ENCODE data around the gene RPL7L1. TPM values are rescaled to one million over a fixed set of nuclear protein-coding genes. Genes with fewer than 3 reads are reported as not detected.

Gene RPL7L1
- total and polyA plus RNA-seq, 2 of the 4 experiments (the other 2 are of a cell fraction): 43.0 to 112 TPM

- H4K20me1 ChIP-seq (ENCODE audit: insufficient read depth, low read length): no peaks in the 10 kb centered on the region
- H2AFZ ChIP-seq (replicated peaks; ENCODE audit: low read length, poor library complexity): no peak within 1 kb of the TSS
- TF ChIP-seq MAZ (IDR thresholded peaks at IDR 0.05; ENCODE audit: borderline replicate concordance, low read depth, low read length) (no peak), RFX5 (IDR thresholded peaks at IDR 0.05; ENCODE audit: low read depth, low read length) (no peak), MXI1 (IDR thresholded peaks at IDR 0.05; ENCODE audit: borderline replicate concordance, low read depth, low read length) (no peak), POLR2A (IDR thresholded peaks at IDR 0.05; ENCODE audit: low read depth, low read length) (no peak), RAD21 (IDR thresholded peaks at IDR 0.05; ENCODE audit: low read length) (no peak), NFE2L2 (IDR thresholded peaks at IDR 0.05; ENCODE audit: low read depth, low read length) (no peak), SMC3 (IDR thresholded peaks at IDR 0.05; ENCODE audit: low read depth, low read length) (no peak), CHD1 (IDR thresholded peaks at IDR 0.05; ENCODE audit: low read depth, low read length) (no peak), MAFK (IDR thresholded peaks at IDR 0.05; ENCODE audit: low read depth, low read length) (no peak), FOS (IDR thresholded peaks at IDR 0.05; ENCODE audit: low read depth, low read length) (no peak), RCOR1 (IDR thresholded peaks at IDR 0.05; ENCODE audit: insufficient replicate concordance, low read length) (no peak), ELK1 (IDR thresholded peaks at IDR 0.05; ENCODE audit: borderline replicate concordance, low read depth, low read length) (no peak), BHLHE40 (IDR thresholded peaks at IDR 0.05; ENCODE audit: low read depth, low read length) (no peak), CEBPB (IDR thresholded peaks at IDR 0.05; ENCODE audit: low read depth, low read length) (no peak), CTCF (conservative IDR thresholded peaks at IDR 0.05; ENCODE audit: low read depth, low read length) (no peak)
- TF ChIP-seq, protein P1, sequence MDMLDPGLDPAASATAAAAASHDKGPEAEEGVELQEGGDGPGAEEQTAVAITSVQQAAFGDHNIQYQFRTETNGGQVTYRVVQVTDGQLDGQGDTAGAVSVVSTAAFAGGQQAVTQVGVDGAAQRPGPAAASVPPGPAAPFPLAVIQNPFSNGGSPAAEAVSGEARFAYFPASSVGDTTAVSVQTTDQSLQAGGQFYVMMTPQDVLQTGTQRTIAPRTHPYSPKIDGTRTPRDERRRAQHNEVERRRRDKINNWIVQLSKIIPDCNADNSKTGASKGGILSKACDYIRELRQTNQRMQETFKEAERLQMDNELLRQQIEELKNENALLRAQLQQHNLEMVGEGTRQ (IDR thresholded peaks at IDR 0.05; ENCODE audit: low read depth, low read length): no peak
- H2BK20ac ChIP-seq (ENCODE audit: low read depth, low read length): no peak within 1 kb of the TSS
- WGBS, 2 experiments (ENCODE audit: extremely low coverage in 2 of 2, insufficient read length in 1 of 2): 91% methylated on average over 4 of the region's 10 CpGs; no CpG with 5 or more reads in 1 of the 2 experiments
- H3K56ac ChIP-seq (ENCODE audit: extremely low read depth, insufficient read depth, low read length): no peak within 1 kb of the TSS
- in situ Hi-C loops (cut with MboI; ENCODE audit: low sequenced_read_pairs) (no loop called here), dilution Hi-C loops (cut with HindIII; ENCODE audit: low sequenced_read_pairs, unreplicated experiment) (no loop called here), intact Hi-C loops (cut with micrococcal nuclease) (no loop called here)
- CTCF ChIA-PET: no interaction called here
- H3K14ac ChIP-seq (replicated peaks; ENCODE audit: low read depth, low read length): no peak within 1 kb of the TSS
- peaks cover 2% of the 10 kb centered on the region; the same call in 1 of the 2 replicates for H3K4me1 ChIP-seq (ENCODE audit: control insufficient read depth, insufficient read depth, low read length)
- no TSS peak for BruUV-seq (replicated peaks)
- no peak for ATAC-seq (ENCODE audit: low read depth)
- H3K36me3 ChIP-seq (ENCODE audit: control insufficient read depth, insufficient read depth, low read length): no peaks in the 10 kb centered on the region
- no peak within 1 kb of the TSS for H2AK5ac ChIP-seq (ENCODE audit: low read depth, low read length)
- H2AK9ac ChIP-seq (replicated peaks; ENCODE audit: low read depth, low read length, poor library complexity): no peak within 1 kb of the TSS
- H3K27ac ChIP-seq (ENCODE audit: insufficient read depth, low read length): no peak within 1 kb of the TSS
- H2BK5ac ChIP-seq (ENCODE audit: low read depth, low read length, poor library complexity, severe bottlenecking): no peak within 1 kb of the TSS
- no peak within 1 kb of the TSS for H3K4me3 ChIP-seq (ENCODE audit: insufficient read depth, low read depth, low read length)
- H4K5ac ChIP-seq (ENCODE audit: low read depth, low read length): no peak within 1 kb of the TSS
- no peak for DNase-seq
- no peak within 1 kb of the TSS for H3K9ac ChIP-seq (ENCODE audit: low read depth, low read length)
- no peak within 1 kb of the TSS for H3K18ac ChIP-seq (ENCODE audit: low read depth, low read length)
- H3K79me1 ChIP-seq (ENCODE audit: low read depth in 1 of 2, low read length in 2 of 2): no peaks in the 10 kb centered on the region
- H4K91ac ChIP-seq (ENCODE audit: insufficient read depth, low read depth, low read length): no peak within 1 kb of the TSS
- no peak within 1 kb of the TSS for H4K8ac ChIP-seq (ENCODE audit: low read depth in 2 of 2, low read length in 2 of 2)
- H3K4ac ChIP-seq (ENCODE audit: low read depth, low read length): no peak within 1 kb of the TSS
- H3K27me3 ChIP-seq (ENCODE audit: control insufficient read depth, insufficient read depth, low read length): peaks cover 1% of the 10 kb centered on the region
- POLR2A ChIA-PET (ENCODE audit: unreplicated experiment): no interaction called here
- H3K9me3 ChIP-seq (ENCODE audit: control insufficient read depth, insufficient read depth, low read length): no peaks in the 10 kb centered on the region
- H2BK15ac ChIP-seq (ENCODE audit: low read depth, low read length): no peak within 1 kb of the TSS
- H3K4me2 ChIP-seq (ENCODE audit: low read depth, low read length): no peak within 1 kb of the TSS
- H3K23ac ChIP-seq (ENCODE audit: low read depth, low read length): no peak within 1 kb of the TSS
- no peak within 1 kb of the TSS for H2BK120ac ChIP-seq (ENCODE audit: low read depth, low read length)
- H3K9me1 ChIP-seq (ENCODE audit: insufficient read depth, low read length): no peaks in the 10 kb centered on the region
Observed at GRCh38 chr6:42915732-42916131, 36.3 kb downstream of the RPL7L1 start, which contains the start of gene PTCRA. Gene PTCRA, plus strand, starts transcription at chr6:42916053. Its CDS starts 17 bp downstream, at chr6:42916070.
